AG04450 (cell line): Measurements from ENCODE around the gene ZC2HC1B. TPM values are rescaled to one million over a fixed set of nuclear protein-coding genes. Genes with fewer than 3 reads are reported as not detected.

Experiments
- CTCF ChIA-PET: fragments of 300-600, 350-600 bp; formaldehyde crosslinking; extraction: SDS; loops from one replicate; lab custom pipeline; 2022; ENCODE audit warnings: antibody characterized with exemption, inconsistent platforms; lab: Charles Lee
- POLR2A ChIA-PET: fragments of 350-600 bp; formaldehyde crosslinking; extraction: SDS; loops from one replicate; lab custom pipeline; 2021; ENCODE audit warnings: antibody characterized with exemption, inconsistent platforms; lab: Yijun Ruan, JAX
- DNase-seq: peaks from one replicate; pipeline ENCODE4 v3.0.0-alpha.2; 2011; ENCODE audit warnings: low read depth, low spot score
- H3K27ac ChIP-seq: one replicate; pipeline ENCODE4 v1.5.1; 2012; ENCODE audit warnings: low read depth, low read length, control low read depth
- H3K27me3 ChIP-seq: one replicate; pipeline ENCODE4 v1.6.0; 2012; ENCODE audit warnings: low read length; ENCODE audit not compliant: control insufficient read depth, insufficient read depth
- H3K4me3 ChIP-seq: 2 replicates; pipeline ENCODE4 v1.5.1; 2011; ENCODE audit warnings: mild to moderate bottlenecking, low read depth, low read length, control low read depth
- H3K9me3 ChIP-seq: 2 replicates; pipeline ENCODE4 v1.5.1; 2012; ENCODE audit warnings: low read length; ENCODE audit not compliant: control insufficient read depth, insufficient read depth
- polyA plus RNA-seq: library from polyadenylated mRNA; depleted of rRNA; stranded (reverse); fragments of >200 nt; gene quantifications from 2 replicates; pipeline ENCODE4 v1.2.3, GENCODE V29; 2011
- TF ChIP-seq, protein P1 (sequence below): IDR thresholded peaks from 2 replicates; pipeline ENCODE4 v1.5.1; 2011; ENCODE audit warnings: low read depth, low read length, control low read depth, inconsistent platforms

The ZC2HC1B gene
- polyA plus RNA-seq, 1 experiment = not detected

GRCh38 chr6:143928853-143929252 lies 64.6 kb downstream of the ZC2HC1B start:
- Histone ChIP-seq H3K9me3 (no peaks in the 10 kb centered on the region), H3K27me3 (peaks cover 2% of the 10 kb centered on the region), H3K27ac (no peak overlapping the region), H3K4me3 (no peak overlapping the region)
- TF ChIP-seq, protein P1, sequence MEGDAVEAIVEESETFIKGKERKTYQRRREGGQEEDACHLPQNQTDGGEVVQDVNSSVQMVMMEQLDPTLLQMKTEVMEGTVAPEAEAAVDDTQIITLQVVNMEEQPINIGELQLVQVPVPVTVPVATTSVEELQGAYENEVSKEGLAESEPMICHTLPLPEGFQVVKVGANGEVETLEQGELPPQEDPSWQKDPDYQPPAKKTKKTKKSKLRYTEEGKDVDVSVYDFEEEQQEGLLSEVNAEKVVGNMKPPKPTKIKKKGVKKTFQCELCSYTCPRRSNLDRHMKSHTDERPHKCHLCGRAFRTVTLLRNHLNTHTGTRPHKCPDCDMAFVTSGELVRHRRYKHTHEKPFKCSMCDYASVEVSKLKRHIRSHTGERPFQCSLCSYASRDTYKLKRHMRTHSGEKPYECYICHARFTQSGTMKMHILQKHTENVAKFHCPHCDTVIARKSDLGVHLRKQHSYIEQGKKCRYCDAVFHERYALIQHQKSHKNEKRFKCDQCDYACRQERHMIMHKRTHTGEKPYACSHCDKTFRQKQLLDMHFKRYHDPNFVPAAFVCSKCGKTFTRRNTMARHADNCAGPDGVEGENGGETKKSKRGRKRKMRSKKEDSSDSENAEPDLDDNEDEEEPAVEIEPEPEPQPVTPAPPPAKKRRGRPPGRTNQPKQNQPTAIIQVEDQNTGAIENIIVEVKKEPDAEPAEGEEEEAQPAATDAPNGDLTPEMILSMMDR = no peak
- ChIA-PET CTCF (no interaction called here), POLR2A (no interaction called here)
- DNase-seq = no peak

- Histone ChIP-seq H3K4me3 (no peak overlapping the region), H3K9me3 (no peaks in the 10 kb centered on the region), H3K27me3 (peaks cover 6% of the 10 kb centered on the region), H3K27ac (no peak overlapping the region)
- ChIA-PET POLR2A (no interaction called here), CTCF (no interaction called here)
- TF ChIP-seq, protein P1 = no peak
- no peak for DNase-seq
Observed at GRCh38 chr6:143929975-143930374, 65.7 kb downstream of the ZC2HC1B start.

DNA sequence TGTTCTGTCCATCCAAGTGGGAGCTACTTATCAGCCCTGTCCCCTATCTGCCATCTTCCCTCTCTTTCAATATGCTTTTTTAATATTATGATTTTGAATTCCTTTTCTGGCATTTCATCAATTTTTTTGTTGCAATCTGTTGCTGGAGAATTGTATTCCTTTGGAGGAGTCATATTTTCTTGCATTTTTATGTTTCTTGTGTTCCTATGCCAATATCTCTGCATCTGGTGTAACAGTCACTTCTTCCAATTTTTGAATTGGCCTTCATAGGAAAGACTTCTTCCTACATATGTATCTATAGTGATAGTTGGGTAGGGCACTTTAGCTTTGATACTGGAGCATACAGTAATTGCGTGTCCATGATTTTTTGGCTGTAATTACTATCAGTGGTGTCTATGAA lies 70.1 kb downstream of the ZC2HC1B start:
- no peak for DNase-seq
- no peak overlapping the region for H3K4me3 ChIP-seq
- TF ChIP-seq, protein P1 = no peak
- ChIA-PET POLR2A (no interaction called here), CTCF (interaction anchor here (1.0 kb wide), 1 partner anchor 10 kb away, joined by 5 read pairs; no protein-coding TSS in a partner anchor)
- no peak overlapping the region for H3K27ac ChIP-seq
- H3K9me3 ChIP-seq = no peaks in the 10 kb centered on the region
- peaks cover 12% of the 10 kb centered on the region for H3K27me3 ChIP-seq

- DNase-seq = no peak
- TF ChIP-seq, protein P1 = no peak
- Histone ChIP-seq H3K27ac (no peak overlapping the region), H3K9me3 (no peaks in the 10 kb centered on the region), H3K27me3 (peaks cover 12% of the 10 kb centered on the region), H3K4me3 (no peak overlapping the region)
- ChIA-PET POLR2A (no interaction called here), CTCF (interaction anchor here (1.0 kb wide), 1 partner anchor 9 kb away, joined by 5 read pairs; no protein-coding TSS in a partner anchor)
Observed at GRCh38 chr6:143934867-143935266, 70.6 kb downstream of the ZC2HC1B start.

GRCh38 chr6:143936347-143936746 lies 72.1 kb downstream of the ZC2HC1B start:
- ChIA-PET POLR2A (no interaction called here), CTCF (interaction anchor here (0.5 to 4.6 kb wide), 3 partner anchors 232 to 1153 kb away, joined by 3 to 29 read pairs (median 5); no protein-coding TSS in a partner anchor)
- Histone ChIP-seq H3K27ac (no peak overlapping the region), H3K9me3 (no peaks in the 10 kb centered on the region), H3K4me3 (no peak overlapping the region), H3K27me3 (peaks cover 12% of the 10 kb centered on the region)
- no peak for DNase-seq
- TF ChIP-seq, protein P1 = no peak
